GM12878 (cell line): ENCODE results near the gene CARD14. TPM values are rescaled to one million over a fixed set of nuclear protein-coding genes. Genes with fewer than 3 reads are reported as not detected.

ENCODE experiments used
- ATAC-seq: fragments of 200-7000 bp; cut with Tn5 transposase; 3 replicates; pipeline ENCODE4 v1.9.1; 2020; ENCODE audit warnings: mild to moderate bottlenecking, moderate library complexity
- BruUV-seq: library from RNA; stranded (reverse); fragments of 400-500 nt; replicated peaks from 2 replicates; lab custom pipeline; 2021; lab: Mats Ljungman, UMichigan
- CTCF ChIA-PET: fragments of 300-600 bp; sonication (Branson Sonifier 250); formaldehyde crosslinking; extraction: SDS; loops from one replicate; lab custom pipeline; 2021; ENCODE audit warnings: inconsistent platforms; lab: Yijun Ruan, JAX
- POLR2A ChIA-PET: fragments of 350-600 bp; formaldehyde crosslinking; extraction: SDS; loops from one replicate; lab custom pipeline; 2021; ENCODE audit warnings: inconsistent platforms; lab: Charles Lee
- RAD21 ChIA-PET: fragments of 300-600 bp; sonication (Branson Sonifier 250); formaldehyde crosslinking; loops from one replicate; lab custom pipeline; 2023; ENCODE audit warnings: antibody characterized with exemption; ENCODE audit not compliant: unreplicated experiment; lab: Charles Lee
- SMC1A ChIA-PET: fragments of 300-600 bp; sonication (Branson Sonifier 250); formaldehyde crosslinking; loops from one replicate; lab custom pipeline; 2023; ENCODE audit not compliant: unreplicated experiment, uncharacterized antibody; lab: Charles Lee
- DNase-seq: peaks from one replicate; pipeline ENCODE4 v3.0.0-alpha.2; 2011; ENCODE audit warnings: low read depth, low spot score
- FAIRE-seq: peaks from 3 replicates; lab custom pipeline; 2011; peaks lifted over from hg19 to GRCh38; lab: Jason Lieb, UNC
- H2AFZ ChIP-seq: 2 replicates; pipeline ENCODE4 v1.6.0; 2011; ENCODE audit warnings: low read depth, low read length, control low read depth; ENCODE audit not compliant: control insufficient read depth
- H3K27ac ChIP-seq: 2 replicates; pipeline ENCODE4 v1.5.1; 2011; ENCODE audit warnings: control low read depth; ENCODE audit not compliant: control insufficient read depth, insufficient read depth
- H3K27me3 ChIP-seq, 2 experiments: replicated peaks in 1 of 2; 2 replicates each; pipeline versions ENCODE4 v1.6.0 to v1.6.1; 2011; ENCODE audit warnings: low read length in 1 of 2; ENCODE audit not compliant: control insufficient read depth in 2 of 2, insufficient read depth in 2 of 2
- H3K36me3 ChIP-seq, 2 experiments: 2 replicates each; pipeline ENCODE4 v1.5.1; 2011; ENCODE audit warnings: low read length in 1 of 2; ENCODE audit not compliant: control insufficient read depth in 2 of 2, insufficient read depth in 2 of 2
- H3K4me1 ChIP-seq: 2 replicates; pipeline ENCODE4 v1.6.1; 2011; ENCODE audit warnings: mild to moderate bottlenecking, low read length, moderate library complexity, mixed read lengths; ENCODE audit not compliant: control insufficient read depth, insufficient read depth
- H3K4me2 ChIP-seq: 2 replicates; pipeline ENCODE4 v1.6.0; 2011; ENCODE audit warnings: control low read depth; ENCODE audit not compliant: control insufficient read depth, insufficient read depth
- H3K4me3 ChIP-seq: fragments of 200-600 bp; sonication (generic); 2 replicates; pipeline ENCODE4 v1.5.1; 2016
- H3K79me2 ChIP-seq: 2 replicates; pipeline ENCODE4 v1.6.0; 2011; ENCODE audit warnings: low read length; ENCODE audit not compliant: control insufficient read depth, insufficient read depth
- H3K9ac ChIP-seq: 2 replicates; pipeline ENCODE4 v1.8.0; 2011; ENCODE audit warnings: low read length, control low read depth, mixed read lengths; ENCODE audit not compliant: control insufficient read depth, insufficient read depth
- H3K9me3 ChIP-seq: replicated peaks from 3 replicates; pipeline ENCODE4 v1.5.1; 2011; ENCODE audit warnings: mild to moderate bottlenecking, low read length; ENCODE audit not compliant: control insufficient read depth, insufficient read depth
- H4K20me1 ChIP-seq: 2 replicates; pipeline ENCODE4 v1.6.0; 2011; ENCODE audit not compliant: control insufficient read depth, insufficient read depth
- PBX3 ChIP-seq: IDR thresholded peaks from 2 replicates; pipeline ENCODE4 v1.6.1; 2011; ENCODE audit warnings: mild to moderate bottlenecking, low read depth, low read length, moderate library complexity; ENCODE audit not compliant: insufficient replicate concordance
- PKNOX1 ChIP-seq: fragments of 450-650 bp; IDR thresholded peaks from 2 replicates; pipeline ENCODE4 v1.6.1; 2016; ENCODE audit warnings: mild to moderate bottlenecking
- RB1 ChIP-seq: fragments of 450-650 bp; formaldehyde crosslinking; IDR thresholded peaks from 2 replicates; pipeline ENCODE4 v1.6.1; 2017; ENCODE audit warnings: mild to moderate bottlenecking, borderline replicate concordance
- WGBS: methylation state at CpG from one replicate; pipeline ENCODE4 v1.1.6; 2016; ENCODE audit warnings: low lambda C conversion rate; ENCODE audit not compliant: insufficient replicate concordance, insufficient coverage; ENCODE audit errors: missing lambda C conversion rate; 5-methylcytosine and 5-hydroxymethylcytosine counted together
- in situ Hi-C: fragments of 300-500 bp; cut with MboI; formaldehyde crosslinking; loops from 9 replicates; pipeline ENCODE4 v1.14.3; 2018; ENCODE audit warnings: mixed read lengths
- intact Hi-C: fragments of 100-400 bp; cut with micrococcal nuclease; formaldehyde crosslinking; loops from one replicate; pipeline ENCODE4 v1.14.2; 2022; ENCODE audit not compliant: unreplicated experiment
- polyA plus RNA-seq, 11 experiments: library from polyadenylated mRNA; depleted of rRNA in 4 of 11; unstranded in 6 of 11; stranded (reverse) in 5 of 11; fragments of >200 nt; fragmentation: Nextera tagmentation in 4 of 11; fragmentation: Illumina TruSeq in 1 of 11; extraction: Ambion mirVana in 4 of 11; extraction: Trizol in 1 of 11; gene quantifications; 1 replicate in 1 of 11; 2 replicates in 10 of 11; pipeline versions ENCODE4 v1.2.1 to v1.2.3, GENCODE V29; 2011 to 2016; ENCODE audit warnings: inconsistent platforms in 2 of 11, missing spikeins in 2 of 11, low read depth in 1 of 11
- total RNA-seq, 4 experiments: library from RNA; depleted of rRNA in 3 of 4; stranded (reverse); fragments of >200 nt in 3 of 4; fragmentation: Illumina TruSeq in 1 of 4; extraction: Trizol in 1 of 4; gene quantifications; 2 replicates each; pipeline versions ENCODE4 v1.2.1 to v1.2.3, GENCODE V29; 2013 to 2021

CARD14 gene
- total and polyA plus RNA-seq, 10 of the 15 experiments (the other 5 are each of a cell fraction or from before 2014, with no cell fraction given): 0.08 to 0.15 TPM; not detected in 8

- Histone ChIP-seq H4K20me1 (0 out of 2 replicates have a peak, but pooled peaks cover 3% of the 10 kb centered on the region), H3K4me3 (peak overlapping the region; percentile 92), H2AFZ (no peak overlapping the region), H3K79me2 (peaks cover 46% of the 10 kb centered on the region), H3K4me2 (peak overlapping the region; percentile 75), H3K36me3 (peaks cover 15 to 17% of the 10 kb centered on the region in 2 experiments), H3K9ac (peak overlapping the region; percentile 88)
- intact Hi-C loops: no loop called here
- TSS peak; percentile 72 for BruUV-seq
- peak; percentile 13 for FAIRE-seq
- ATAC-seq: no peak
- ChIA-PET SMC1A (interaction anchor here (0.6 to 2.2 kb wide), 6 partner anchors 11 to 44 kb away, joined by 3 to 7 read pairs (median 4); partner anchors contain the start of gene GAA), CTCF (interaction anchor here (0.9 to 4.9 kb wide), 5 partner anchors 17 to 120 kb away, joined by 3 to 21 read pairs (median 5); partner anchors contain the start of gene GAA)
- in situ Hi-C loops: no loop called here
- peak; percentile 78 for TF ChIP-seq PKNOX1
- no peak for TF ChIP-seq RB1
- TF ChIP-seq PBX3: peak; percentile 31
- TF ChIP-seq, all 136 proteins: peak for 2
- RAD21 ChIA-PET: interaction anchor here (1.0 to 2.3 kb wide), 4 partner anchors 44 to 460 kb away, joined by 3 to 9 read pairs (median 6); partner anchors contain the start of gene GAA
- POLR2A ChIA-PET: interaction anchor here (0.8 to 1.7 kb wide), 4 partner anchors 13 to 310 kb away, joined by 3 to 6 read pairs (median 4); partner anchors contain the start of gene GAA
- Histone ChIP-seq H3K9me3 (no peaks in the 10 kb centered on the region), H3K27ac (no peak overlapping the region), H3K4me1 (peaks cover 15% of the 10 kb centered on the region), H3K27me3 (no peaks in the 10 kb centered on the region)
- WGBS: 6% methylated on average over 10 of the region's 10 CpGs
- no peak for DNase-seq
These were observed 24.5 kb upstream of the CARD14 start for GRCh38 chr17:80145076-80146075.
